ENCODE data around the gene FOXL2NB.

GRCh38 chr3:138940446-138940845, 6.6 kb upstream of the FOXL2NB start:
- no peak for TF ChIP-seq CTCF (IDR thresholded peaks at IDR 0.05)
- TF ChIP-seq POLR2A (IDR thresholded peaks at IDR 0.05): no peak
